Left renal pelvis (tissue), 4 donors: ENCODE results near the gene SLC29A4. TPM values are rescaled to one million over a fixed set of nuclear protein-coding genes. Genes with fewer than 3 reads are reported as not detected.
"Not testable (repeated sequence)": the region's sequence is repeated elsewhere in the genome, so short reads cannot be mapped to it uniquely, and the experiment has no call there.

Experiments used
- DNase-seq, 4 donors: peaks; one replicate each; pipeline ENCODE4 v3.0.0-alpha.2; 2013; ENCODE audit warnings: low read depth in 4 of 4, low spot score in 3 of 4
- polyA plus RNA-seq, 4 donors: library from polyadenylated mRNA; unstranded; fragments of 120-200 nt; gene quantifications; one replicate each; pipeline ENCODE4 v1.2.1, GENCODE V29; 2013; ENCODE audit not compliant: insufficient read length in 4 of 4

The SLC29A4 gene
- 10 to 100 TPM in 3 of 4 donors, 1 to 10 TPM in 1; 9.5 to 26.7 (median 24.6) TPM for polyA plus RNA-seq

GRCh38 chr7:5282543-5283316 lies at the start of gene SLC29A4:
TSS of gene SLC29A4 (plus strand) at chr7:5282943. CDS start at chr7:5287817, 4,874 bp downstream.
- peak in 1 of 4 donors; percentile 47 for DNase-seq

DNA sequence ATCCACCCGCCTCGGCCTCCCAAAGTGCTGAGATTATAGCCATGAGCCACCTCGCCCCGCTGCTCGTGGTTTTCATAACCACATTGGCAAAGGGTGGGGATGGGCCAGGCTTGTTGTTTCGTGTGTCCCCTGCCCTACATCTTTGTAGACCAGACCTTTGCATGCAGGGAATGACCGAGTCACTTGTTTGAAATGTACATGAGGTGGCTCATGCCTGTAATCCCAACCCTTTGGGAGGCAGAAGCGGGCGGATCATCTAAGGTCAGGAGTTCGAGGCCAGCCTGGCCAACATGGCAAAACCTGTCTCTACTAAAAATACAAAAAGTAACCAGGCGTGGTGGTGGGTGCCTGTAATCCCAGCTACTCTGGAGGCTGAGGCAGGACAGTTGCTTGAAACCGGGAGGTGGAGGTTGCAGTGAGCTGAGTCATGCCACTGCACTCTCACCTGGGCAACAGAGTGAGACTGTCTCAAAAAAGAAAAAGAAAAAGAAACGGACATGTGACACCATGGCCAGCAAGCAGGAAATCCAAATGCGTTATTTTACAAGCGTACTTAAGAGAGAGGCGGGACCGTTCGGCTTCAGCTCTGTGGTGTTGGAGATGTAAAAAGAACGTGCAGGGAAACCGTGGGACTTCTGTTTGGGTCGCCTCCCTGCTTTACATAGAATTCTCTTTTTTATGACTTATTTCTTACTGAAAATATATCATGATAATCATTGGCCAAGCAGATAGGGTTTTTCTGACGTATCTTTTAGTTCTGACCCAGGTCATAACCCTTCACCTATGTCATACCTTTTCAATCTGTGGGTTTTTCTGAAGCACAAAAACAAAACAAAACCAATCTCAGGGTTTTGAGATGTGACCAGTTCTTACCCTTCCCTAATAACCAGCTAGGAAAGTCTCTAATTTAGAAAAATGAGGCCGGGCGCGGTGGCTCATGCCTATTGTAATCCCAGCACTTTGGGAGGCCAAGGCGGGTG lies 47.6 kb upstream of the SLC29A4 start:
- DNase-seq = no peak

DNA sequence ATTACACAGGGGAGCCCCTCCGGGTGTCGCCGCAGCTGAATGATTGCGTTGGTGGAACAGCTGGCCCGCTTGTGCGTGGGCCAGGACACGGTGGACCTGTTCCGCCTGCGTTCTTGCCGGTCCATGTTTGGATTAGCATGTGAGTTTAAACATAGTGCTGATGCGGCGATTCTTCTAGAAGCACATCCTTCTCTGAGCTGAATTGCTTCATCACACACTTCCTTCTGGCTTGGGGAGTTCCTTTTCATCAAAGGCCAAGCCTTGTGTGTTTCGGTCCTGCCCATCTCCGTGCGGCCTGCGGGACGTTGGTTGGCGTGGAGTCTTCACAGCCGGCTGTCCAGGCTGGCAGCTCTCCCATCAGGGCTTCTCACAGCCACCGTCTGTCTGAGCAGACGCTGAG lies 45.5 kb upstream of the SLC29A4 start:
- DNase-seq = no peak

GRCh38 chr7:5238500-5238899 lies 44.2 kb upstream of the SLC29A4 start:
- DNase-seq = no peak

DNA sequence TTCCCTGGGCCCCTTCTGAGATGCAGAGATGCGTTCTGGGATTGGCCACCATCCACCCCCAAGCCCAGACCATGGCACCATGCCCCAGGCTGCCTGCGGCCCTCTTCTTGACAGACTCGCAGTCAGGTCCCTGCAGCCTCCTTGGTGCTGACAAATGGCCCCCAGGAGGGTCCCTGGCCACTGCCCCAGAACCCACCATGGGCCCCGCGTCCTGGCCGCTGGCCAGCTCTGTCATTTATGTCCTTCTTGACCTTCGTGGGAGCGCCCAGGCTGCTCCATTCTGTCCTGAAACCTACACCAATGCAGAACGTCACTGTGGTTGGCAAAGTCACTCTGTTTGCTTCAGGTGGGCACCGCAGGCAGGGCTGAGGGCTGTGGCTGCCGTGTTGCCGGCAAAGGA lies 39.5 kb upstream of the SLC29A4 start:
- no peak for DNase-seq

DNA sequence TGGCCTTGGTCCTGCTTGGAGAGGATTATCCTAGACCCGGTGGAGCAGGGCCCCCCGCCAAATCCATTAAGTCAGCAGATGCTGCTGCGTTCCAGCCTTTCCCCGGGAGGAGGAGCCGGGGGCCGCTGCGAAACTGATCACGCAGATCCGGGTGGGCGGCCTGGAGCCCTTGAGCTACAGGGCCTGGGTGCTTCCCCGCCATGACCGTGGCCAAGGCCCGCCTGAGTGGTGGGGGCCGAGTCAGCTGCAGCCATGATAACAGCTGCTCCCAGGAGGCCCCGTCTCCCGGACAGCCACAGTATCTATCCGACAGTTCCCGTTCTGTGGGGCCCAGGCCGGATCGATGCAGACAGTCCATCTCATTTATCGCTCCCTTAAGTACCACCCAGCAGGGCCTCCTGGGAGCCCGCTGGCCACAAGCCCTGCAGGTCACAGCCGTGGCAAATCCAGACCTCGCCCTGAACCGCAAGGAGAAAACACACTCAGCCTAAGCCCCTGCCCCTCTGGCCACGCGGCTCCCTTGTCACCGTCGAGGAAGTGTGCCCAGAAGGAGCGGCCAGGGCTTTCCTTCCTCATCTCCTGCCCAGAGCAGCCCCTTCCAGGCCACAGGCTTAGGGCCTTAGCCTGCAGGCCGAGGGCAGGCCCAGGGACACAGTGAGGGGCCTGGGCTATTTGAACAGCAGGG lies 34.4 kb upstream of the SLC29A4 start:
- no peak for DNase-seq

GRCh38 chr7:5250787-5251186 lies 32.0 kb upstream of the SLC29A4 start:
- DNase-seq = not testable (repeated sequence)

DNA sequence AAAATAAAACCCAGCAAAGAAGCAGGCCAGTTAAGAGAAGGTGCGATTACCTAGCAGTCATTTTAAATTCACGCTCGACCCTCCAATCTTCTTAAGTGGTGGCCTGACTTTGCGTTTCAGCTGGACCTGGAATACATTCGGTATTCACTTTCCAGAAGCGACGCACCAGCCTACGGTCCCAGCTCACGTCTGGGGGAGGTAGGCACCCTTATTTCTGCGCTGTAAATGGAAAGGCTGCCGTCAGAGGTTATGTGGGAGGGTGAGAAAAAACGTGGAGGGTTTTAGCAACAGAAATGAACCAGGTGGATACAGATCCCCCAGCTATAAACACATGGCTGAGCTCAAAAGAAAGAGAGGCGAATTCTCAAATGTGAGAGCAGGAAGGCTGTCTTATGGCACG lies 29.2 kb upstream of the SLC29A4 start:
- not testable (repeated sequence) for DNase-seq

DNA sequence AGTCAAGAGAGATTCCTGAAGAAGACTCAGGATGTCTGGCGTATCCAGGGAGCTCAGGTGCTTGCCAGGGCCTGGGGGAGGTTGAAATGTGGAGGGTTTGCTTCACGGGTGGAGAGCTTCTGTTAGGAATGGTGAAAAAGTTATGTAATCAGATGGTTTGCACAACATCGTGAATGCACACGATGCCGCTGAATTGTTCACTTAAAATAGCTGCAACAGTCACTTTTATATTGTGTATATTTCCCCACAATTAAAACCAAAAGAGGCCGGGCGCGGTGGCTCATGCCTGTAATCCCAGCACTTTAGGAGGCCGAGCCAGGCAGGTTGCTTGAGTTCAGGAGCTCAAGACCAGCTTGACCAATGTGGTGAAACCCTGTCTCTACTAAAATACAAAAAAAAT lies 28.4 kb upstream of the SLC29A4 start:
- not testable (repeated sequence) for DNase-seq

- no peak for DNase-seq
These were observed 26.9 kb upstream of the SLC29A4 start for GRCh38 chr7:5255832-5256231.

DNA sequence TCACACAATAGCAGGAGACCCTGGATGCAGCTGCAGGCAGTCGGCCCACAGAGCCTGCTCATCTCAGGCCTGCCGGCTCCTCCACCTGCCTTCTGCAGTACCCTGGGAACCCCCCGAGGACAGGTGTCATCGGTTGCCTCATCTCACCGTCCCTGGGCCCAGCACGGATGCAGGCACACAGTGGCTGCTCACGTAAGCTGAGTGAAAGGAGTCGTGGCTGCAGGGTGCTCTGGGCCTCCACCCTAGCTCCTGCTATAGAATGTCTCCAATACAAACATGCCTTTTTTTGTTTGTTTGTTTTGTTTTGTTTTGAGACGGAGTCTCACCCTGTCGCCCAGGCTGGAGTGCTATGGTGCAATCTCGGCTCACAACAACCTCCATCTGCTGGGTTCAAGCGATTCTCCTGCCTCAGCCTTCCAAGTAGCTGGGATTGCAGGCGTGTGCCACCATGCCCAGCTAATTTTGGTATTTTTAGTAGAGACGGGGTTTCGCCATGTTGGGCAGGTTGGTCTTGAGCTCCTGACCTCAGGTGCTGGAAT lies 22.1 kb upstream of the SLC29A4 start:
- not testable (repeated sequence) for DNase-seq

DNA sequence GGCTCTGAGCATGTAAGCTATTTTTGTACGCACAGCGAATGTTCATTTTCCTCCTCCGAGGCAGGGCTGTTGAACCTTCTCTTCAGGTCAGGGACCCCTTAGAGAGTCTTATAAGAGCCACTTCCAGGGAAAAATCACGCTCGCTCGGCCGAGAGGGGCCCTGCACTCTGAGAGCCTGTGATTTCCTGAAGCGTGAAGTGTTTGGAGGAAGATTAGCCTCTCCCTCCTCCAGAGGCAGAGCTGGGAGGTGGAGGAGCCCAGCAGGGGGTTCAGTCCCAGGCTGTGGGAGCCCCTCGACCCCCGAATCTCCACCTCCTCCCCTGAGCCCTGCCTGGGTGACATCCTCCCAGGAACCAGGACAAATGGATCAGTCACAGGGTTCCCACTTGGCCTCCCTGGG lies 19.7 kb upstream of the SLC29A4 start:
- not testable (repeated sequence) for DNase-seq

GRCh38 chr7:5265320-5266190 lies 17.2 kb upstream of the SLC29A4 start:
- no peak for DNase-seq

DNA sequence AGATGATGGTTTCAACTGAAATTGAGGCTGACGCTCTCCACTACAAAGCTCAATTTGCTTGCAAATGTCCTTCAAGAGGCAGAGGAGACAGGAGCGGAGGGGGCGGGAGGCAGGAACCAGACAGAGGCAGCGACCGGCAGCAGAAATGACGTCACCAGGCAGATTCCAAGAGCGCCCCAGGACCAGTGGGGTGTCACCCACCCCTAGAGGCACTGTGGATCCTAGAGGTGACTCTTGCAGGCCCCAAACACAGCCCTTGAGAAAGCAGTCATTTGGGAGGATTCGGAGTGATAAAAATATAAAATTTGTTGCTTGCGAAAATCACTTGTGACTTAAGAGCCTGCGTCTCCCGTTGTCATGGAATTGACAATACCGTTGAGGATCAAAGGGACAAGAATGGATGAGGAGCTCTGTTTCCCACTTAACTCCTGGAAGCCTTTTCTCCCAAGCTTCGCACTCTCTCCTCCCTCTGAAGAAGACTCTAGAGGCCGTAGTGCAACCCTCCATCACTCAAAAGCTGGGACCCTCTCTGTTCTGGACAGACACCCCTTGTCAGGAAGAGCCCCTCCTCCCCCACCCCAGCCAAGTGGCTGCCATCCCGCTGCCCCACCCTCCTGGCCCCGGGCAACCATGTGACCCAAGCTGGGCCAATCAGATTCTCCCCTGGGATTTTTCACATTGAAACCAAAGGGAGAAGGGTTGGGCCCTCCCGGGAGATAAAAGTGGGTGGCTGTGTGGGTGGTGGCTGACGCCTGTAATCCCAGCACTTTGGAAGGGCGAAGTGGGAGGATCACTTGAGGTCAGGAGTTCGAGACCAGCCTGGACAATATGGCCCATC lies 16.3 kb upstream of the SLC29A4 start:
- DNase-seq = no peak

DNA sequence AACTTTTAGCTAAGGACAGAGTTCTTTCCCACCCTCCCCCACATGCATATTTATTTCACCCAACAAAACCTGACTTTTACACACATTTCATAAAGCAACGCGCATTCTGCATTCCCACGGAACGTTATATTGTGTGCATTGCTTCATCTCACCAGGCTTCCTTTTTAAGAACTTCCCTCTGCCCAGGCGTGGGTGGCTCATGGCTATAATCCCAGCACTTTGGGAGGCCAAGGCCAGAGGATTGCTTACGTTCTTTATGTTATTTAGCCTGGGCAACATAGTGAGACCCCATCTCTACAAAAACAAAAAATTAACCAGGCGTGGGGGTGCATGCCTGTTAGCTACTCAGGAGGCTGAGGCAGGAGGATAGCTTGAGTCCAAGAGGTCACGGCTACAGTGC lies 14.9 kb upstream of the SLC29A4 start:
- DNase-seq = not testable (repeated sequence)

- not testable (repeated sequence) for DNase-seq
These were observed 12.6 kb upstream of the SLC29A4 start for GRCh38 chr7:5269992-5270657.

- no peak for DNase-seq
These were observed 12.0 kb upstream of the SLC29A4 start for GRCh38 chr7:5270788-5271187.

- DNase-seq = not testable (repeated sequence)
These were observed 8.8 kb upstream of the SLC29A4 start for GRCh38 chr7:5273831-5274405.
